ENCODE results near the gene PRAMEF12. TPM values are rescaled to one million over a fixed set of nuclear protein-coding genes. Genes with fewer than 3 reads are reported as not detected.
"Not testable (repeated sequence)": the region's sequence is repeated elsewhere in the genome, so short reads cannot be mapped to it uniquely, and the experiment has no call there.

PRAMEF12 gene
- polyA plus RNA-seq, 4 donors: not detected

GRCh38 chr1:12769976-12770505, 3.5 kb upstream of the PRAMEF12 start:
- no peak for DNase-seq (ENCODE audit: low read depth in 4 of 4, low spot score in 2 of 4)

GRCh38 chr1:12770620-12771019, 2.9 kb upstream of the PRAMEF12 start:
- no peak for DNase-seq (ENCODE audit: low read depth in 4 of 4, low spot score in 2 of 4)

GRCh38 chr1:12771186-12771585, 2.4 kb upstream of the PRAMEF12 start:
- DNase-seq (ENCODE audit: low read depth in 4 of 4, low spot score in 2 of 4): no peak

GRCh38 chr1:12772520-12772919, 1.0 kb upstream of the PRAMEF12 start:
- no peak for DNase-seq (ENCODE audit: low read depth in 4 of 4, low spot score in 2 of 4)

GRCh38 chr1:12774801-12775345, 1.3 kb downstream of the PRAMEF12 start:
- DNase-seq (ENCODE audit: low read depth in 4 of 4, low spot score in 2 of 4): no peak

- DNase-seq (ENCODE audit: low read depth in 4 of 4, low spot score in 2 of 4): no peak
Measured at GRCh38 chr1:12775443-12775842, 1.9 kb downstream of the PRAMEF12 start.

- DNase-seq (ENCODE audit: low read depth in 4 of 4, low spot score in 2 of 4): no peak
Measured at GRCh38 chr1:12776801-12777557, 3.4 kb downstream of the PRAMEF12 start.

- no peak for DNase-seq (ENCODE audit: low read depth in 4 of 4, low spot score in 2 of 4)
Measured at GRCh38 chr1:12778061-12778460, 4.5 kb downstream of the PRAMEF12 start.

GRCh38 chr1:12778907-12779306, 5.4 kb downstream of the PRAMEF12 start:
- no peak for DNase-seq (ENCODE audit: low read depth in 4 of 4, low spot score in 2 of 4)

GRCh38 chr1:12781488-12781887, 8.0 kb downstream of the PRAMEF12 start:
- not testable (repeated sequence) for DNase-seq (ENCODE audit: low read depth in 4 of 4, low spot score in 2 of 4)

- DNase-seq (ENCODE audit: low read depth in 4 of 4, low spot score in 2 of 4): not testable (repeated sequence)
Measured at GRCh38 chr1:12783783-12784182, 10.2 kb downstream of the PRAMEF12 start.

- DNase-seq (ENCODE audit: low read depth in 4 of 4, low spot score in 2 of 4): not testable (repeated sequence)
Measured at GRCh38 chr1:12784729-12785128, 11.2 kb downstream of the PRAMEF12 start.

- not testable (repeated sequence) for DNase-seq (ENCODE audit: low read depth in 4 of 4, low spot score in 2 of 4)
Measured at GRCh38 chr1:12791097-12791496, 17.6 kb downstream of the PRAMEF12 start, which contains the start of gene PRAMEF1. Gene PRAMEF1 (plus strand): TSS chr1:12791397. CDS start chr1:12793228, 1,831 bp downstream.

- DNase-seq (ENCODE audit: low read depth in 4 of 4, low spot score in 2 of 4): no peak
Measured at GRCh38 chr1:12798911-12799310, 25.4 kb downstream of the PRAMEF12 start.

- DNase-seq (ENCODE audit: low read depth in 4 of 4, low spot score in 2 of 4): no peak
Measured at GRCh38 chr1:12799730-12800129, 26.2 kb downstream of the PRAMEF12 start.

GRCh38 chr1:12809933-12810332, 36.4 kb downstream of the PRAMEF12 start:
- DNase-seq (ENCODE audit: low read depth in 4 of 4, low spot score in 2 of 4): no peak

- no peak for DNase-seq (ENCODE audit: low read depth in 4 of 4, low spot score in 2 of 4)
Measured at GRCh38 chr1:12810691-12811408, 37.3 kb downstream of the PRAMEF12 start.

GRCh38 chr1:12811409-12811784, 37.9 kb downstream of the PRAMEF12 start:
- no peak for DNase-seq (ENCODE audit: low read depth in 4 of 4, low spot score in 2 of 4)

- DNase-seq (ENCODE audit: low read depth in 4 of 4, low spot score in 2 of 4): not testable (repeated sequence)
Measured at GRCh38 chr1:12819061-12819460, 45.5 kb downstream of the PRAMEF12 start.
